Uterus (tissue), 4 donors: ENCODE results near the gene DPEP1. TPM values are rescaled to one million over a fixed set of nuclear protein-coding genes. Genes with fewer than 3 reads are reported as not detected.

Experiments used
- DNase-seq, 2 donors: peaks; one replicate each; pipeline ENCODE4 v3.0.0-alpha.2; 2019 to 2020
- H3K27ac ChIP-seq, 2 donors: fragments of 200-600 bp; sonication (generic); 1 replicate in 1 of 2; 2 replicates in 1 of 2; pipeline ENCODE4 v1.5.1; 2016 to 2018
- H3K27me3 ChIP-seq, 2 donors: fragments of 200-600 bp; sonication (generic); one replicate each; pipeline ENCODE4 v1.5.1; 2018 to 2019; ENCODE audit warnings: control low read depth in 1 of 2
- H3K36me3 ChIP-seq, 2 donors: fragments of 200-600 bp; sonication (generic); one replicate each; pipeline ENCODE4 v1.5.1; 2019; ENCODE audit warnings: control low read depth in 1 of 2
- H3K4me1 ChIP-seq, 2 donors: fragments of 200-600 bp; sonication (generic); one replicate each; pipeline ENCODE4 v1.5.1; 2018 to 2019; ENCODE audit warnings: control low read depth in 1 of 2
- H3K4me3 ChIP-seq, 2 donors: fragments of 200-600 bp; sonication (generic); 1 replicate in 1 of 2; 2 replicates in 1 of 2; pipeline ENCODE4 v1.5.1; 2018 to 2019; ENCODE audit warnings: mild to moderate bottlenecking in 1 of 2
- H3K9me3 ChIP-seq, 2 donors: fragments of 200-600 bp; sonication (generic); one replicate each; pipeline ENCODE4 v1.5.1; 2019; ENCODE audit warnings: control low read depth in 1 of 2
- POLR2A ChIP-seq, 2 donors: fragments of 450-650 bp; IDR thresholded peaks; one replicate each; pipeline ENCODE4 v1.6.1; 2016; ENCODE audit warnings: antibody characterized with exemption in 2 of 2, mild to moderate bottlenecking in 1 of 2, moderate library complexity in 1 of 2
- intact Hi-C: fragments of 100-400 bp; cut with DNase I; formaldehyde crosslinking; loops from one replicate; pipeline ENCODE4 v1.15.1; 2023; ENCODE audit warnings: low total_unique reads
- total RNA-seq, 4 donors: library from RNA; depleted of rRNA in 3 of 4; stranded (reverse); fragments of >200 nt in 3 of 4; gene quantifications; one replicate each; pipeline versions ENCODE4 v1.1.0 to v1.2.4, GENCODE V29; 2014 to 2023
- TF ChIP-seq, protein P1 (sequence below), 4 experiments: fragments of 200-600 bp in 2 of 4; fragments of 450-650 bp in 2 of 4; sonication (generic) in 2 of 4; IDR thresholded peaks; one replicate each; pipeline ENCODE4 v1.5.1; 2016 to 2019; ENCODE audit warnings: antibody characterized with exemption in 4 of 4, mild to moderate bottlenecking in 2 of 4, moderate library complexity in 1 of 4
- donor health status: DM: yes; HTN: yes; CAD: no.

DPEP1 gene
- total RNA-seq, 4 donors from 2014 or later = 1.0 to 5.5 TPM; not detected in 2

DNA sequence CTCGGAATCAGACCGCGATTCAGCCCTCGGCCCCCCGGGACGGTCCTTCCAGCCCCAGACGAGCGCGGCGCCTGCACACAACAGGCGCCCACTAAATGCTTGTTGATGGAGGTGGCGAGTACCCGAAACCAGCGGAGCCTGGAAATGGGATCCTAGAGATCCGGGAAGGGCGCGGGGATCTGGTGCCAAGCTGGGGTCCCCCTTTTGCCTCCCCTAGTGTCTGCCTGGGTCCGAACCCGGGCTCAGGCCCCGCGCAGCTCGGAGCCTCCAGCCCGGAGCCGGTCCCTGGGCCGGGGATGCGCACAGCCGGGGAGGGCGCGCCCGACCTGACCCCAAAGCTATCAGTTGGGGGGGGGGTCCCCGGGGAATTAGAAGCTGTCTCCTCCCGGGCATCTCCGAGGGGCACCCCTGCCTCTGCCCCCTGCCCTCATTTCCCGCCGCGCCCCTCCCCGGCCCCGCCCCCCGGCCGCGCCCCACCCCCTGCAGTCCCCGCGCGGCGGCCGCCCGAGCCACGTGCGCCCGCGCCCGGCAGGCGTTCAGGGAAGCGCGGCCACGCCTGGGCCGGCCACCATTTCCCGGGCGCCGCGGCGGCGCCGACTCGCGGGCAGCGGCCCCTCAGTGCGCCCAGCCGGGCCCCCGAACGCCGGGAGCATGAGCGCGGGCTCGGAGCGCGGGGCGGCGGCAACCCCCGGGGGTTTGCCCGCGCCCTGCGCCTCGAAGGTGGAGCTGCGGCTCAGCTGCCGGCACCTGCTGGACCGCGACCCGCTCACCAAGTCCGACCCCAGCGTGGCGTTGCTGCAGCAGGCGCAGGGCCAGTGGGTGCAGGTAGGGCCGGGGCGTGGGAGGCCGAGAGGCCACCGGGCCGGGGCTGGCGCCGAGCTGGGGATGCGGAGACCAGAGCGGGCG lies 37.9 kb upstream of the DPEP1 start, which contains the start of gene CPNE7:
TSS of gene CPNE7 (plus strand) at position 512 of the 906 bp plus-strand sequence. CDS start at position 652, 140 bp downstream.
- no peaks in the 10 kb centered on the region for H3K36me3 ChIP-seq
- peaks cover 0 to 18% of the 10 kb centered on the region in 2 donors for H3K4me1 ChIP-seq
- no peaks in the 10 kb centered on the region for H3K9me3 ChIP-seq
- TF ChIP-seq, protein P1, sequence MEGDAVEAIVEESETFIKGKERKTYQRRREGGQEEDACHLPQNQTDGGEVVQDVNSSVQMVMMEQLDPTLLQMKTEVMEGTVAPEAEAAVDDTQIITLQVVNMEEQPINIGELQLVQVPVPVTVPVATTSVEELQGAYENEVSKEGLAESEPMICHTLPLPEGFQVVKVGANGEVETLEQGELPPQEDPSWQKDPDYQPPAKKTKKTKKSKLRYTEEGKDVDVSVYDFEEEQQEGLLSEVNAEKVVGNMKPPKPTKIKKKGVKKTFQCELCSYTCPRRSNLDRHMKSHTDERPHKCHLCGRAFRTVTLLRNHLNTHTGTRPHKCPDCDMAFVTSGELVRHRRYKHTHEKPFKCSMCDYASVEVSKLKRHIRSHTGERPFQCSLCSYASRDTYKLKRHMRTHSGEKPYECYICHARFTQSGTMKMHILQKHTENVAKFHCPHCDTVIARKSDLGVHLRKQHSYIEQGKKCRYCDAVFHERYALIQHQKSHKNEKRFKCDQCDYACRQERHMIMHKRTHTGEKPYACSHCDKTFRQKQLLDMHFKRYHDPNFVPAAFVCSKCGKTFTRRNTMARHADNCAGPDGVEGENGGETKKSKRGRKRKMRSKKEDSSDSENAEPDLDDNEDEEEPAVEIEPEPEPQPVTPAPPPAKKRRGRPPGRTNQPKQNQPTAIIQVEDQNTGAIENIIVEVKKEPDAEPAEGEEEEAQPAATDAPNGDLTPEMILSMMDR (IDR thresholded peaks at IDR 0.05) = no peak
- no peak for TF ChIP-seq POLR2A (IDR thresholded peaks at IDR 0.05)
- H3K27ac ChIP-seq = no peak within 1 kb of the TSS
- intact Hi-C loops = no loop called here
- H3K27me3 ChIP-seq = peaks cover 12 to 15% of the 10 kb centered on the region in 2 donors
- DNase-seq = no peak
- no peak within 1 kb of the TSS for H3K4me3 ChIP-seq

DNA sequence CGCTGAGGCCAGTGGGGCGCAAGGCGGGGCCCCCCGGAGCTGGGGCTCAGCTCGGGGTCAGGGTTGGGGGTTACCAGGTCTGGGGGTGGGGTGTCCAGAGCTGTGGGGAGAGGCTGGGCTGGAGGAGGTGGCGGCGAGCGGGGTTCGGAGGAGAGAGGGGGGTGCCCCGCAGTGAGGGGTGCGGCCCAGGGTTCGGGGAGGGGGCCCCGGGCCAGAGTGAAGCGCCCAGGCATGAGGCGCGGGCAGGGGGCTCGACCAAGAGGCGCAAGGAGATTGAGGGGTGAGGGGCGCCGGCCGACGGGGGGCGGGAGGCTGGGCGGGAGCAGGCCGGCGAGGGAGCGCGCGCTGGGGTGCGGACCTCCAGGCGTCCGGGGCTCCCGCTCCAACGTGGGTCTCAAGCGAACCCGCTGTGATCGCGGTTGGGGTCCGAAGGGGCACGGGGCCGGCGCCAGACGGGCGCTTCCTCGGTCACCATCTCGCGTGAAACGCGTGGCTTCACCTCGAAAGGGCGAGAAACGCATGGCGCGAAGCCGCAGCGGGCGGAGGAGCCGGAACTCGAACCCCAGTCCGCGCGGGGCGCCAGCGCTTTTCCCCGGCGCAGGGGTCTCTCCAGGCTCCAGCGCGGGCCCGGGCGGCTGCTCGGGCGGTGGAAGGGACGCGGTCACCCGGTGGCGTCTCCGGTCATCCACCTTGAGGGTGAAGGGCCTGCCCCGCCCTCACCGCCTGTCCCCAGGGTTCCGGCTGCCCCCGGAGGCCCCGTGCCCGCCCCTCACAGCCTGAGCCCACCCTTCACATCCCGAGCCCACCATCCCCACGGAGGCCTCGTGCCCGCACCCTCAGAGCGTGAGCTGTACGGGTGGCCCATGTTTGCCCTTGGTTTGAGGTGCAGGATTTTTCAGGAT lies 37.0 kb upstream of the DPEP1 start:
- no peak for TF ChIP-seq POLR2A (IDR thresholded peaks at IDR 0.05)
- Histone ChIP-seq H3K9me3 (no peaks in the 10 kb centered on the region), H3K27ac (no peak overlapping the region), H3K4me1 (peaks cover 0 to 18% of the 10 kb centered on the region in 2 donors), H3K27me3 (peaks cover 12 to 15% of the 10 kb centered on the region in 2 donors), H3K36me3 (no peaks in the 10 kb centered on the region), H3K4me3 (no peak overlapping the region)
- no peak for DNase-seq
- intact Hi-C loops = no loop called here

DNA sequence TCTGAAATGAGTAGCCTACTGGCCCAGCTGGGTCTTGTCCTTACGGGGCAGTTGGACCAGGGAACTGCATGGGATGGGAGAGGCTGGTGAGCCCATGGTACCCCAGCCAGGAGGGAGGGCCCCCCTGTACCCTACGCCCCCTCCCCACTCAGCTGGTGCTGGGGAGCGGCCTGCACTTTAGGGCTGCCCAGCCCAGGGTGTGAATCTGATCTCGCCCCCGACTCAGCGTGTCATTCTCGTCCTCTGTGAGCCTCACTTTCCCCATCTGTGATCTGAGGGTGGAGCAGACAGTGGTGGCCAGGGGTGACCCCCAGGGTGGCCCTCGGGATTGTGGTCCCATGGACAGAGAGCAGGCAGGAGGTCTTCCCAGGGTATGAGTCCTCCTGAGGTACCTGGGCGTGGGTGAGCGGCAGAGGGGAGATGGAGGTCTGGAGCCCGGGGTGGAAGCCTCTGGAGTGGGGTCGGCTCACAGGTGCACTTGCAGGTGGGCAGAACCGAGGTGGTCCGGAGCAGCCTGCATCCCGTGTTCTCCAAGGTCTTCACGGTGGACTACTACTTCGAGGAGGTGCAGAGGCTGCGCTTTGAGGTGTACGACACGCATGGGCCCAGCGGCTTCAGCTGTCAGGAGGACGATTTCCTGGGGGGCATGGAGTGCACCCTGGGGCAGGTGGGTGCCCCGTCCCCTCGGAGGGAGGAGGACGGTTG lies 36.2 kb upstream of the DPEP1 start:
- H3K27me3 ChIP-seq = peaks cover 12 to 15% of the 10 kb centered on the region in 2 donors
- H3K4me1 ChIP-seq = peaks cover 0 to 18% of the 10 kb centered on the region in 2 donors
- intact Hi-C loops = no loop called here
- H3K27ac ChIP-seq = no peak overlapping the region
- H3K9me3 ChIP-seq = no peaks in the 10 kb centered on the region
- no peak overlapping the region for H3K4me3 ChIP-seq
- no peak for DNase-seq
- TF ChIP-seq POLR2A (IDR thresholded peaks at IDR 0.05) = no peak
- TF ChIP-seq, protein P1 (IDR thresholded peaks at IDR 0.05) = no peak
- no peaks in the 10 kb centered on the region for H3K36me3 ChIP-seq

GRCh38 chr16:89579351-89579750 lies 34.1 kb upstream of the DPEP1 start:
- peaks cover 9 to 14% of the 10 kb centered on the region in 2 donors for H3K27me3 ChIP-seq

More at GRCh38 chr16:89579351-89579750, 34.1 kb upstream of the DPEP1 start:
- Histone ChIP-seq H3K36me3 (no peaks in the 10 kb centered on the region), H3K27ac (no peak overlapping the region), H3K4me1 (peaks cover 0 to 17% of the 10 kb centered on the region in 2 donors), H3K9me3 (no peaks in the 10 kb centered on the region), H3K4me3 (no peak overlapping the region)
- intact Hi-C loops = no loop called here
- DNase-seq = no peak
- no peak for TF ChIP-seq POLR2A (IDR thresholded peaks at IDR 0.05)
- TF ChIP-seq, protein P1 (IDR thresholded peaks at IDR 0.05) = no peak
